Psoas muscle (tissue), 8 donors: Measurements from ENCODE around the gene MCRIP2. TPM values are rescaled to one million over a fixed set of nuclear protein-coding genes. Genes with fewer than 3 reads are reported as not detected.

ENCODE experiments used
- ATAC-seq, 4 donors: fragments of 200-7000 bp; cut with Tn5 transposase; one replicate each; pipeline ENCODE4 v1.9.1; 2020; ENCODE audit warnings: moderate library complexity in 3 of 4, mild to moderate bottlenecking in 2 of 4
- DNase-seq, 2 donors: peaks; one replicate each; pipeline ENCODE4 v3.0.0-alpha.2; 2020
- H3K27ac ChIP-seq: fragments of 200-600 bp; one replicate; pipeline ENCODE4 v1.8.0; 2022
- H3K27me3 ChIP-seq, 3 donors: fragments of 200-600 bp in 1 of 3; one replicate each; pipeline versions ENCODE4 v1.6.1 to v1.8.0; 2013 to 2022; ENCODE audit warnings: low read length in 2 of 3, mild to moderate bottlenecking in 2 of 3, moderate library complexity in 1 of 3; ENCODE audit not compliant: insufficient read depth in 3 of 3
- H3K36me3 ChIP-seq, 2 donors: fragments of 200-600 bp in 1 of 2; one replicate each; pipeline versions ENCODE4 v1.6.1 to v1.8.0; 2013 to 2022; ENCODE audit warnings: low read depth in 1 of 2, mild to moderate bottlenecking in 1 of 2, moderate library complexity in 1 of 2; ENCODE audit not compliant: insufficient read depth in 1 of 2
- H3K4me1 ChIP-seq: fragments of 200-600 bp; one replicate; pipeline ENCODE4 v1.8.0; 2022
- H3K4me3 ChIP-seq: fragments of 200-600 bp; one replicate; pipeline ENCODE4 v1.8.0; 2022; ENCODE audit warnings: mild to moderate bottlenecking
- H3K9me3 ChIP-seq: fragments of 200-600 bp; one replicate; pipeline ENCODE4 v1.8.0; 2022
- CTCF ChIP-seq: fragments of 200-600 bp; IDR thresholded peaks from one replicate; pipeline ENCODE4 v1.8.0; 2022; ENCODE audit warnings: antibody characterized with exemption
- WGBS, 3 donors: extraction: QIAGEN DNeasy Blood & Tissue Kit; methylation state at CpG; one replicate each; pipeline versions ENCODE4 v1.1.6 to v1.1.7; 2013; 5-methylcytosine and 5-hydroxymethylcytosine counted together
- intact Hi-C, 2 donors: fragments of 100-400 bp; cut with DNase I; formaldehyde crosslinking; loops; one replicate each; pipeline versions ENCODE4 v1.11.0 to v1.14.2; 2022
- polyA plus RNA-seq, 3 donors: library from polyadenylated mRNA; stranded (reverse); fragments of 200-250 nt; gene quantifications; one replicate each; pipeline ENCODE4 v1.2.3, GENCODE V29; 2013
- total RNA-seq, 4 donors: library from RNA; stranded (reverse); fragmentation: NEBNext Ultra II Directional in 2 of 4; extraction: Animal tissue kit (Norgen Biotek cat#: 25700) in 2 of 4; gene quantifications; one replicate each; pipeline versions ENCODE4 v1.2.1 to v1.2.4, GENCODE V29; 2021 to 2023
- donor health status: healthy with polysubstance abuse.
- donor health status: DM: no; HTN: no; CAD: no; lungs with moderate emphysema.
- donor health status: Bipolar disorder and iron deficiency.
- donor health status: healthy.
- donor health status: DM: yes; HTN: yes; CAD: no.
- donor health status: DM: no; HTN: no; CAD: no.
- donor health status: DM: no; HTN: no; CAD: no.
- donor health status: DM: yes; HTN: yes; CAD: no.

The MCRIP2 gene
- total and polyA plus RNA-seq, 7 donors: 61.6 to 124 (median 80.2) TPM

GRCh38 chr16:627454-628239 lies 14.0 kb upstream of the MCRIP2 start:
- DNase-seq (peak; percentile 59 to 89), ATAC-seq (peak; percentile 63 to 78 (median 73))
- Histone ChIP-seq H3K4me1 (peaks cover 25% of the 10 kb centered on the region), H3K27me3 (no peaks in the 10 kb centered on the region), H3K9me3 (no peaks in the 10 kb centered on the region), H3K36me3 (peaks cover 0 to 33% of the 10 kb centered on the region in 2 donors), H3K27ac (peak overlapping the region; percentile 68), H3K4me3 (no peak overlapping the region)
- intact Hi-C loops: loop anchor here in 1 of 2 donors (5.0 kb wide), 1 partner anchor 35 kb away; the partner anchor contains the start of gene RAB40C
- 56 to 73% (median 58%) methylated on average over 48 to 50 of the region's 50 CpGs for WGBS, 3 donors
- TF ChIP-seq CTCF: no peak

- Histone ChIP-seq H3K36me3 (peaks cover 0 to 35% of the 10 kb centered on the region in 2 donors), H3K27ac (no peak overlapping the region), H3K4me1 (peaks cover 25% of the 10 kb centered on the region), H3K27me3 (no peaks in the 10 kb centered on the region), H3K9me3 (no peaks in the 10 kb centered on the region), H3K4me3 (no peak overlapping the region)
- intact Hi-C loops: loop anchor here in 1 of 2 donors (5.0 kb wide), 1 partner anchor 36 kb away; the partner anchor contains the start of gene RAB40C
- TF ChIP-seq CTCF: no peak
- WGBS, 3 donors: 86 to 93% (median 88%) methylated on average over 33 of the region's 33 CpGs
- no peak for ATAC-seq
- DNase-seq: peak; percentile 16 to 57
Measured at GRCh38 chr16:628321-629061, 13.1 kb upstream of the MCRIP2 start.

- ATAC-seq (peak in 3 of 4 donors; percentile 6 to 20 (median 17)), DNase-seq (peak; percentile 32 to 65)
- intact Hi-C loops: loop anchor here in 1 of 2 donors (5.0 kb wide), 1 partner anchor 37 kb away; the partner anchor contains the start of gene RAB40C
- Histone ChIP-seq H3K27me3 (no peaks in the 10 kb centered on the region), H3K4me1 (peaks cover 25% of the 10 kb centered on the region), H3K27ac (peak overlapping the region; percentile 4), H3K4me3 (no peak overlapping the region), H3K9me3 (no peaks in the 10 kb centered on the region), H3K36me3 (peaks cover 0 to 43% of the 10 kb centered on the region in 2 donors)
- no peak for TF ChIP-seq CTCF
- WGBS, 3 donors: 47 to 58% (median 55%) methylated on average over 28 to 29 of the region's 29 CpGs
Measured at GRCh38 chr16:629185-629832, 12.3 kb upstream of the MCRIP2 start.

- peaks cover 0 to 46% of the 10 kb centered on the region in 2 donors for H3K36me3 ChIP-seq
- intact Hi-C loops: loop anchor here (5.0 kb wide), 1 partner anchor 38 kb away; the partner anchor contains the start of gene RAB40C (in 2 of the 2)
- 42 to 51% (median 43%) methylated on average over 10 to 11 of the region's 11 CpGs for WGBS, 3 donors
- H3K4me3 ChIP-seq: no peak overlapping the region
- peak in 1 of 2 donors; percentile 23 for DNase-seq
- no peaks in the 10 kb centered on the region for H3K27me3 ChIP-seq
- H3K4me1 ChIP-seq: peaks cover 26% of the 10 kb centered on the region
- no peaks in the 10 kb centered on the region for H3K9me3 ChIP-seq
- TF ChIP-seq CTCF: no peak
- peak in 1 of 4 donors; percentile 1 for ATAC-seq
- H3K27ac ChIP-seq: peak overlapping the region; percentile 4
Measured at GRCh38 chr16:629833-630248, 11.8 kb upstream of the MCRIP2 start.
